ENCODE measurements around the gene ARSI. TPM values are rescaled to one million over a fixed set of nuclear protein-coding genes. Genes with fewer than 3 reads are reported as not detected.

The ARSI gene
- total RNA-seq, 4 donors from 2014 or later: 7.3 to 17.0 (median 8.1) TPM

- H3K4me3 ChIP-seq: no peak overlapping the region
- no peaks in the 10 kb centered on the region for H3K36me3 ChIP-seq
- WGBS, 2 donors: 80 to 87% methylated on average over 6 of the region's 6 CpGs
- TF ChIP-seq EP300 (IDR thresholded peaks at IDR 0.05) (no peak), CTCF (IDR thresholded peaks at IDR 0.05) (no peak), POLR2A (IDR thresholded peaks at IDR 0.05) (no peak)
- no peak overlapping the region for H3K27ac ChIP-seq
- H3K4me1 ChIP-seq: peaks cover 0 to 20% (median 0%) of the 10 kb centered on the region in 4 donors
- H3K27me3 ChIP-seq: no peaks in the 10 kb centered on the region
- DNase-seq (ENCODE audit: low spot score in 2 of 2): no peak
- H3K9me3 ChIP-seq: no peaks in the 10 kb centered on the region
Measured at GRCh38 chr5:150323092-150323491, 20.4 kb upstream of the ARSI start.

GRCh38 chr5:150322202-150322601 is 19.5 kb upstream of the ARSI start:
- H3K36me3 ChIP-seq: no peaks in the 10 kb centered on the region
- no peaks in the 10 kb centered on the region for H3K27me3 ChIP-seq
- H3K4me1 ChIP-seq: peaks cover 0 to 28% (median 2%) of the 10 kb centered on the region in 4 donors
- no peaks in the 10 kb centered on the region for H3K9me3 ChIP-seq
- no peak overlapping the region for H3K4me3 ChIP-seq
- DNase-seq (ENCODE audit: low spot score in 2 of 2): no peak
- TF ChIP-seq CTCF (IDR thresholded peaks at IDR 0.05): no peak
- no peak for TF ChIP-seq POLR2A (IDR thresholded peaks at IDR 0.05)
- no peak for TF ChIP-seq EP300 (IDR thresholded peaks at IDR 0.05)
- H3K27ac ChIP-seq: no peak overlapping the region

DNA sequence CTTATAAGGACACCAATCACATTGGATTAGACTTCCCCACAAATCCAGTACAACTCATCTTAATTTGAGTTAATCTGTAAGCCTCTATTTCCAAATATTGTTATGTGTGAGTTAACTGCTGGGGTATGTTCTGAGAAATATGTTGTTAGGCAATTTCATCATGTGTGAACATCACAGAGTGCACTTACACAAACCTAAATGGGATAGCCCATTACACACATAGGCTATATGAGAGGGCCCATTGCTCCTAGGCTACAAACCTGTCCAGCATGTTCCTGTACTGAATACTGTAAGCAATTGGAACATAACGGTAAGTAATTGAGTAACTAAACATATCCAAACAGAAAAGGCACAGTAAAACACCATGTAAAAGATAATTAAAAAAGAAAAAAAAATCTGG is 19.1 kb upstream of the ARSI start:
- TF ChIP-seq EP300 (IDR thresholded peaks at IDR 0.05): no peak
- no peak for TF ChIP-seq POLR2A (IDR thresholded peaks at IDR 0.05)
- TF ChIP-seq CTCF (IDR thresholded peaks at IDR 0.05): no peak
- DNase-seq (ENCODE audit: low spot score in 2 of 2): no peak
- Histone ChIP-seq H3K9me3 (no peaks in the 10 kb centered on the region), H3K27ac (no peak overlapping the region), H3K27me3 (no peaks in the 10 kb centered on the region), H3K4me1 (peaks cover 0 to 31% (median 2%) of the 10 kb centered on the region in 4 donors), H3K4me3 (no peak overlapping the region), H3K36me3 (no peaks in the 10 kb centered on the region)
- 92 to 97% methylated on average over 1 of the region's 1 CpG for WGBS, 2 donors

GRCh38 chr5:150321211-150321610 is 18.5 kb upstream of the ARSI start:
- Histone ChIP-seq H3K4me3 (no peak overlapping the region), H3K27me3 (no peaks in the 10 kb centered on the region), H3K4me1 (peaks cover 0 to 31% (median 2%) of the 10 kb centered on the region in 4 donors), H3K27ac (no peak overlapping the region), H3K9me3 (no peaks in the 10 kb centered on the region), H3K36me3 (no peaks in the 10 kb centered on the region)
- DNase-seq (ENCODE audit: low spot score in 2 of 2): no peak
- no peak for TF ChIP-seq CTCF (IDR thresholded peaks at IDR 0.05)
- TF ChIP-seq POLR2A (IDR thresholded peaks at IDR 0.05): no peak
- WGBS, 2 donors: 100% methylated on average over 1 of the region's 1 CpG

DNA sequence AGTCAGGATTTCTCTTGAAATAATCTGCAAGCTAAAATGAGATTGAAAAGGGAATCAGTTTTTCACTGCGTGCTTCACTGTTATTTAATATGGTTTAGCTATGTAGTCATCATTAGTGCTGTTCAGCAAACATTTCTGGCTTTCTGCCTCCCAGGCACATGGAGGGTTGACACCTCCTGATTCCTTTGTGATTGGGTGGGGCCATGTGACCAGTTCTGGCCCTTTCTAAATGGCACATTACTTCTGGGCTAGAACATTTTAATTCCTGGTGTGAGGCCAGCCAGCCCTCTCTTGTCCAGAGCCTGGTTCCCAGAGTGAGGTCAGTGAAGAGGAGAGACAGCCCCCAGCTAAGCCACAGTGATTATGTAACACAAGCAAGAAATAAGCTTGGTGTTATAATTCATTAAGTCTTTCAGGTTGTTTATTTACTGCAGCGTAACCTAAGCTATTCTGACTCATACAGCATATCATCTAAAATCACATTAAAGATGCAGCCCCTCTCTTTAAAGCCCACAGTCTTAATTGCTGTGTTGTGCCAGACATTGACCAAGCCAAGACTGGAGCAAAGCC is 17.4 kb upstream of the ARSI start:
- H3K27ac ChIP-seq: peak overlapping the region; percentile 28 to 68 (median 38)
- no peaks in the 10 kb centered on the region for H3K36me3 ChIP-seq
- no peak overlapping the region for H3K4me3 ChIP-seq
- DNase-seq (ENCODE audit: low spot score in 2 of 2): peak; percentile 69 to 89
- H3K9me3 ChIP-seq: no peaks in the 10 kb centered on the region
- peaks cover 0 to 31% (median 2%) of the 10 kb centered on the region in 4 donors for H3K4me1 ChIP-seq
- no peaks in the 10 kb centered on the region for H3K27me3 ChIP-seq
- TF ChIP-seq POLR2A (IDR thresholded peaks at IDR 0.05): no peak
- peak; percentile 41 to 86 for TF ChIP-seq EP300 (IDR thresholded peaks at IDR 0.05)
- no peak for TF ChIP-seq CTCF (IDR thresholded peaks at IDR 0.05)
- 28 to 33% methylated on average over 2 of the region's 2 CpGs for WGBS, 2 donors

Data from tibial nerve (tissue), 4 donors.